Stimulated activated naive CD8-positive, alpha-beta T cell treated with anti-CD3 and anti-CD28 coated beads, Interleukin-15, Interleukin-2, amounts not matched to agents 100 ng/mL and 50 ng/mL, for 24 hours (primary cell): Measurements from ENCODE around the gene HECTD4.
A peak's percentile ranks its signal among the peaks of the same experiment; 100 is the strongest.
"Not testable (repeated sequence)": the region's sequence is repeated elsewhere in the genome, so short reads cannot be mapped to it uniquely, and the experiment has no call there.

ENCODE experiments used
- H3K27ac Mint-ChIP-seq: one replicate; pipeline ENCODE4 v1.8.0; 2021; ENCODE audit warnings: mild to moderate bottlenecking, mixed read lengths
- H3K27me3 Mint-ChIP-seq: one replicate; pipeline ENCODE4 v1.8.0; 2021; ENCODE audit warnings: mixed read lengths
- H3K36me3 Mint-ChIP-seq: one replicate; pipeline ENCODE4 v1.8.0; 2021; ENCODE audit warnings: low read depth, mixed read lengths
- H3K4me1 Mint-ChIP-seq: one replicate; pipeline ENCODE4 v1.8.0; 2021; ENCODE audit warnings: low read depth, mixed read lengths
- H3K4me3 Mint-ChIP-seq: one replicate; pipeline ENCODE4 v1.8.0; 2021; ENCODE audit warnings: mild to moderate bottlenecking, mixed read lengths
- H3K9me3 Mint-ChIP-seq: one replicate; pipeline ENCODE4 v1.8.0; 2021; ENCODE audit warnings: mixed read lengths

The HECTD4 gene

GRCh38 chr12:112413855-112414625 lies 31.8 kb upstream of the HECTD4 start:
- H3K27ac Mint-ChIP-seq, result no peak overlapping the region
- no peak overlapping the region for H3K4me3 Mint-ChIP-seq
- no peaks in the 10 kb centered on the region for H3K9me3 Mint-ChIP-seq
- no peaks in the 10 kb centered on the region for H3K27me3 Mint-ChIP-seq
- peaks cover 4% of the 10 kb centered on the region for H3K36me3 Mint-ChIP-seq
- H3K4me1 Mint-ChIP-seq, result peaks cover 19% of the 10 kb centered on the region

GRCh38 chr12:112409906-112410244 lies 27.6 kb upstream of the HECTD4 start:
- H3K9me3 Mint-ChIP-seq, result no peaks in the 10 kb centered on the region
- H3K27me3 Mint-ChIP-seq, result no peaks in the 10 kb centered on the region
- H3K27ac Mint-ChIP-seq, result peak overlapping the region; percentile 100
- H3K36me3 Mint-ChIP-seq, result peaks cover 45% of the 10 kb centered on the region
- H3K4me3 Mint-ChIP-seq, result peak overlapping the region; percentile 99
- H3K4me1 Mint-ChIP-seq, result peaks cover 45% of the 10 kb centered on the region

DNA sequence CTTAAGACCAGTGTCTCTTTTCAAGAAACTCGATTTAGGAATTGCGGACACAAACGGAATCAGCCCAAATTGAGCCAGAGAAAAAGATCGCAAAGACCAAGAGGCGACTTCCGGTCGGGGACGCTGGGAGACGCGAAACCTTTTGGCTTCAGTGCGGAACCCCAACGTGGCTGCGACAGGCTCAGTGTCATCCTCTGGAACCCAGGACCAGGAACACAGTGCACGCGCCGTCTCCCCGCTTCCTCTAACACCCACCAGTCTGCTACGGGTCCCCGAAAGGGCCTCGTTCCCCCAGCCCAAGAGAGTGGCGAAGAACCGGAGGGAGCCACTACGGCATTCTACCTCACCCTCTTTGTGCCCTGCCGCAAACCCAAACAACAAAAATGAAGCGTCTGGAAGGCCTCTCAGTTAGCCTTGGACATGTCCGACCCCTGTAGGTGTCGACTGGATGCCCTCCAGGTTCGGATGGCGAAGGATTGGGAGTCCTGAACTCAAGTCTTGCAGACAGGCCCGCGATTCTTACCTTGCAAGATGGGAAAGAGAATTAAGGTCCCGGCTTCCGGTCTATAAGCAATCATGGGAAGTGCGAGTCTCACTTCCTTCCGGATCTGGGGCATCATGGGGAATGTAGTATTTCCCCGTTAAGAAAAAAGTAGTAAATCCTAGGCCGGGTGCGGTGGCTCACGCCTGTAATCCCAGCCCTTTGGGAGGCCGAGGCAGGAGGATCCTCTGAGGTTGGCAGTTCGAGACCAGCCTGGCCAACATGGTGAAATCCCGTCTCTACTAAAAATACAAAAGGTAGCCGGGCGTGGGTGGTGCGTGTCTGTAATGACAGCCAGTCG lies 27.1 kb upstream of the HECTD4 start, which contains the start of gene RPL6:
Gene RPL6 (minus strand): TSS at position 542 of the 842 bp plus-strand sequence. CDS start 949 bp downstream, outside the sequence.
- peak within 1 kb of the TSS; percentile 99 for H3K4me3 Mint-ChIP-seq
- no peaks in the 10 kb centered on the region for H3K27me3 Mint-ChIP-seq
- peaks cover 51% of the 10 kb centered on the region for H3K36me3 Mint-ChIP-seq
- H3K4me1 Mint-ChIP-seq, result peaks cover 45% of the 10 kb centered on the region
- peak within 1 kb of the TSS; percentile 100 for H3K27ac Mint-ChIP-seq
- no peaks in the 10 kb centered on the region for H3K9me3 Mint-ChIP-seq

GRCh38 chr12:112408621-112409020 lies 26.4 kb upstream of the HECTD4 start:
- peaks cover 45% of the 10 kb centered on the region for H3K4me1 Mint-ChIP-seq
- peaks cover 54% of the 10 kb centered on the region for H3K36me3 Mint-ChIP-seq
- H3K27me3 Mint-ChIP-seq, result no peaks in the 10 kb centered on the region
- no peaks in the 10 kb centered on the region for H3K9me3 Mint-ChIP-seq
- H3K27ac Mint-ChIP-seq, result peak overlapping the region; percentile 100
- peak overlapping the region; percentile 99 for H3K4me3 Mint-ChIP-seq

GRCh38 chr12:112407683-112408082 lies 25.5 kb upstream of the HECTD4 start:
- Mint-ChIP-seq H3K36me3 (peaks cover 54% of the 10 kb centered on the region), H3K4me1 (peaks cover 45% of the 10 kb centered on the region), H3K27ac (peak overlapping the region; percentile 100), H3K4me3 (peak overlapping the region; percentile 99)
- not testable (repeated sequence) for H3K27me3 Mint-ChIP-seq, H3K9me3 Mint-ChIP-seq

DNA sequence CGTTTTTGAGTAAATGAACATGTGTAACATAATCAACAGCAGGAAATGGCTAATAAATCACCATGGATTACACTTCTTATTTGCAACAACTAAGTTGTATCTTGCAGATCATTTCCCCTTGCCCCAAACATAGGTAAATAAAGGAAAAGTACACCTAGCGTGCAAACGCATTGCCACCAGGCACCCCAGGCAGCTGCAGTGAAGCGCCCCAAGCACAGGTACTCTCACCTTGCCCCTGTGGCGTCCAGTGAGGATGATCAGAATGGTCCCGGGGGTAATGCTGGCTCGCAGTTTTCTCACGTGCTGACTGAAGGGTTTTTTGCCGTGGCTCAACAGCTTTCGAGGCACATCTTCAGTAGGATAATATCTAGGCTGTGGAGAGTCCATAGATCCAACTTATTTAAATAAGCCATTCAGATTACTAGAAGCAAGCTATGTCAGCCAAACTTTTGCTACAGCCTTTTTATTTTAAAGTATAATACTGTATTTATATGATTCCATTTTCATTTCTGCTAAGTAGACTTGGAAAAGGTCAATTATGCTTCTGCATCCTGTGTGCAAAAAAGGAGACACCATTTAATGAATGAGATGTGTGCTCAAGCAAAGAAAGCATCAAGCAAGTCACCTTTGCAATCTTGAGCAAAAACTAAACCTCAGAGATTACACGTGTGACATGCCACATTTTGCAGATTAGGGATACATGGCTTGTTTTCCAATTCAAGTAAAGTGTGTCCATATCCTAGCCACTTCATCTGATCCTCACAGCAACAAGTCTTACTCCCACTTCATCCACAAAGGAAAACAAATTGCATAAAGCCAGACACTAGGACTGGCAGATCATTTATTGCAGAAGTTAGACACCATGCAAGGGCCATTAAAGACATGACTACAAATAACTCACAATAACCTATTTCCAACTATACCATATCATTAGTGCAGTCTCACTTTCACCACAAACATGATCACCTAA lies 24.6 kb upstream of the HECTD4 start:
- Mint-ChIP-seq H3K4me3 (peak overlapping the region; percentile 99), H3K27me3 (no peaks in the 10 kb centered on the region), H3K4me1 (peaks cover 45% of the 10 kb centered on the region), H3K36me3 (peaks cover 54% of the 10 kb centered on the region), H3K27ac (peak overlapping the region; percentile 100), H3K9me3 (no peaks in the 10 kb centered on the region)

DNA sequence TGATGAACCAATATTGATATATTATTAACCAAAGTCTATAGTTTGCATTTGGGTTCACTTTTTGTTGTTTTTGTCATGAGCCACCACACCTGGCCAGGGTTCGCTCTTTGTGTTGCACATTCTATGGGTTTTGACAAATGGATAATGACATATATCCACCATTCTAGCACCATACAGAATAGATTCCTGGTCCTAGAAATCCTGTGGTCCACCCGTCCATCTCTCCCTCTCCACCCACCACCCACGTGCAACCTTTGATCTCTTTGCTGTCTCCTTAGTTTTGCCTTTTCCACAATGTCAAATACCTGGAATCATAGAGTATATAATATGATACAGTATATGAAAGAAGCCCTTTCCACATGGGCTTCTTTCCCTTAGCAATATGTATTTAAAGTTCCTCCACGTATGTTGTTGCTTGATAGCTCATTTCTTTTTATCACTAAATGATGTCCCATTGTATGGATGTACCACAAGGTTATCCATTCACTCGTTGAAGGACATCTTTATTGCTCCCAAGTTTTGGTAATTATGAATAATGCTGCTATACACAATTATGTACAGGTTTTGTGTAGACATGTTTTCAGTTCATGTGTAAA lies 19.8 kb upstream of the HECTD4 start:
- H3K4me3 Mint-ChIP-seq, result no peak overlapping the region
- peaks cover 29% of the 10 kb centered on the region for H3K36me3 Mint-ChIP-seq
- no peak overlapping the region for H3K27ac Mint-ChIP-seq
- H3K9me3 Mint-ChIP-seq, result no peaks in the 10 kb centered on the region
- no peaks in the 10 kb centered on the region for H3K27me3 Mint-ChIP-seq
- peaks cover 17% of the 10 kb centered on the region for H3K4me1 Mint-ChIP-seq

- no peaks in the 10 kb centered on the region for H3K9me3 Mint-ChIP-seq
- peaks cover 9% of the 10 kb centered on the region for H3K4me1 Mint-ChIP-seq
- H3K27ac Mint-ChIP-seq, result no peak overlapping the region
- peaks cover 21% of the 10 kb centered on the region for H3K36me3 Mint-ChIP-seq
- no peak overlapping the region for H3K4me3 Mint-ChIP-seq
- no peaks in the 10 kb centered on the region for H3K27me3 Mint-ChIP-seq
Observed at GRCh38 chr12:112401054-112401453, 18.8 kb upstream of the HECTD4 start.

DNA sequence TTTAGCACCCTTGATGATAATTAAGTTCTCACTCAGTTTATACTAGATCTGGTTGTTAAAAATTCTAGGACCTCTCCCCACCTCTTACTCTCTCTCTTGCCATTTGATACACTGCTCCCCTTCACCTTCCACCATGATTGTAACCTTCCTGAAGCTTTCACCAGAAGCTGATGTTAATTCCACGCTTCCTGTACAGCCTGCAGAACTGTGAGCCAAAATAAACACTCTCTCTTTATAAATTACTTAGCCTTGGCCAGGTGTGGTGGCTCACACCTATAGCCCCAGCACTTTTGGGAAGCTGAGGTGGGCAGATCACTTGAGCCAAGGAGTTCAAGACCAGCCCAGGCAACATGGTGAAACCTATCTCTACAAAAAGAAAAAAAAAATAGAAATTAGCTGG lies 11.1 kb upstream of the HECTD4 start:
- H3K27me3 Mint-ChIP-seq, result no peaks in the 10 kb centered on the region
- H3K4me3 Mint-ChIP-seq, result no peak overlapping the region
- no peak overlapping the region for H3K27ac Mint-ChIP-seq
- no peaks in the 10 kb centered on the region for H3K9me3 Mint-ChIP-seq
- H3K4me1 Mint-ChIP-seq, result no peaks in the 10 kb centered on the region
- H3K36me3 Mint-ChIP-seq, result no peaks in the 10 kb centered on the region

DNA sequence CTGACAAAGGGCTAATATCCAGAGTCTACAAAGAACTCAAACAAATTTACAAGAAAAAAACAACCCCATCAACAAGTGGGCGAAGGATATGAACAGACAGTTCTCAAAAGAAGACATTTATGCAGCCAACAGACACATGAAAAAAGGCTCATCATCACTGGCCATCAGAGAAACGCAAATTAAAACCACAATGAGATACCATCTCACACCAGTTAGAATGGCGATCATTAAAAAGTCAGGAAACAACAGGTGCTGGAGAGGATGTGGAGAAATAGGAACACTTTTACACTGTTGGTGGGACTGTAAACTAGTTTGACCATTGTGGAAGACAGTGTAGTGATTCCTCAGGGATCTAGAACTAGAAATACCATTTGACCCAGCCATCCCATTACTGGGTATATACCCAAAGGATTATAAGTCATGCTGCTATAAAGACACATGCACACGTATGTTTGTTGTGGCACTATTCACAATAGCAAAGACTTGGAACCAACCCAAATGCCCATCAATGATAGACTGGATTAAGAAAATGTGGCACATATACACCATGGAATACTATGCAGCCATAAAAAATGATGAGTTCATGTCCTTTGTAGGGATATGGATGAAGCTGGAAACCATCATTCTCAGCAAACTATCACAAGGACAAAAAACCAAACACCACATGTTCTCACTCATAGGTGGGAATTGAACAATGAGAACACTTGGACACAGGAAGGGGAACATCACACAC lies 7.9 kb upstream of the HECTD4 start:
- H3K4me3 Mint-ChIP-seq, H3K27ac Mint-ChIP-seq, H3K9me3 Mint-ChIP-seq, H3K36me3 Mint-ChIP-seq, H3K27me3 Mint-ChIP-seq: not testable (repeated sequence)
- peaks cover 16% of the 10 kb centered on the region for H3K4me1 Mint-ChIP-seq

- Mint-ChIP-seq H3K27ac (no peak overlapping the region), H3K9me3 (no peaks in the 10 kb centered on the region), H3K4me3 (no peak overlapping the region), H3K27me3 (no peaks in the 10 kb centered on the region), H3K4me1 (peaks cover 16% of the 10 kb centered on the region), H3K36me3 (no peaks in the 10 kb centered on the region)
Observed at GRCh38 chr12:112389228-112389627, 7.0 kb upstream of the HECTD4 start.

- H3K27me3 Mint-ChIP-seq, result no peaks in the 10 kb centered on the region
- H3K9me3 Mint-ChIP-seq, result no peaks in the 10 kb centered on the region
- H3K36me3 Mint-ChIP-seq, result no peaks in the 10 kb centered on the region
- H3K4me1 Mint-ChIP-seq, result peaks cover 21% of the 10 kb centered on the region
- H3K4me3 Mint-ChIP-seq, result no peak overlapping the region
- peak overlapping the region; percentile 92 for H3K27ac Mint-ChIP-seq
Observed at GRCh38 chr12:112386726-112387125, 4.5 kb upstream of the HECTD4 start.

DNA sequence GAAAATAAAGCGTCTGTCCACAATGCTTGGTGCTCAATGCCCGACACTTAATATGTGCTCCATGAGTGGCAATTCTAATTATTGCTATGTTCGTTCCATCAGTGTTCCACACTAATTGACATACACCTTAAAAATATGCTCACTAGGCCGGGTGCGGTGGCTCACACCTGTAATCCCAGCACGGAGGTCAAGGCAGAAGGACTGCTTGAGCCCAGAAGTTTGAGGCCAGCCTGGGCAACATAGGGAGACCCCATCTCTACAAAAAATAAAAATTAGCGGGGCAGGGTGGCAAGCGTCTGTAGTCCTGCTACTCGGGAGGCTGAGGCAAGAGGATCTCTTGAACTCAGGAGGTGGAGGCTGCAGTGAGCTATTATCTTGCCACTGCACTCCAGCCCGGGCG lies 635 bp upstream of the HECTD4 start:
- Mint-ChIP-seq H3K4me1 (peaks cover 44% of the 10 kb centered on the region), H3K36me3 (no peaks in the 10 kb centered on the region), H3K9me3 (no peaks in the 10 kb centered on the region), H3K27ac (peak overlapping the region; percentile 80), H3K27me3 (no peaks in the 10 kb centered on the region), H3K4me3 (peak overlapping the region; percentile 87)
